Prostate gland (tissue), 2 donors: ENCODE measurements around the gene MVB12B. TPM values are rescaled to one million over a fixed set of nuclear protein-coding genes. Genes with fewer than 3 reads are reported as not detected.

Experiments used
- DNase-seq: peaks from one replicate; pipeline ENCODE4 v3.0.0-alpha.2; 2019; ENCODE audit warnings: low spot score
- H3K27ac ChIP-seq, 2 donors: fragments of 200-600 bp; sonication (generic); 2 replicates each; pipeline ENCODE4 v1.5.1; 2017 to 2019
- H3K27me3 ChIP-seq: fragments of 200-600 bp; sonication (generic); replicated peaks from 2 replicates; pipeline ENCODE4 v1.5.1; 2019; ENCODE audit not compliant: insufficient read depth
- H3K36me3 ChIP-seq, 2 donors: fragments of 200-600 bp; sonication (generic); 1 replicate in 1 of 2; 2 replicates in 1 of 2; pipeline versions ENCODE4 v1.5.1 to v1.8.1; 2017 to 2019
- H3K4me1 ChIP-seq: fragments of 200-600 bp; sonication (generic); replicated peaks from 2 replicates; pipeline ENCODE4 v1.5.1; 2019
- H3K4me3 ChIP-seq, 2 donors: fragments of 200-600 bp; sonication (generic); 2 replicates each; pipeline ENCODE4 v1.5.1; 2017 to 2019
- H3K9me3 ChIP-seq: fragments of 200-600 bp; sonication (generic); 2 replicates; pipeline ENCODE4 v1.5.1; 2017
- CTCF ChIP-seq, 4 experiments: fragments of 200-600 bp in 2 of 4; fragments of 450-650 bp in 2 of 4; sonication (generic) in 2 of 4; IDR thresholded peaks; 1 replicate in 3 of 4; 2 replicates in 1 of 4; pipeline ENCODE4 v1.5.1; 2016 to 2019; ENCODE audit warnings: antibody characterized with exemption in 4 of 4, mild to moderate bottlenecking in 2 of 4, moderate library complexity in 2 of 4
- POLR2A ChIP-seq: fragments of 450-650 bp; IDR thresholded peaks from one replicate; pipeline ENCODE4 v1.6.1; 2016; ENCODE audit warnings: antibody characterized with exemption, mild to moderate bottlenecking
- POLR2AphosphoS5 ChIP-seq: sonication (generic); formaldehyde crosslinking; IDR thresholded peaks from one replicate; pipeline ENCODE4 v1.6.1; 2017; ENCODE audit warnings: antibody characterized with exemption
- WGBS: methylation state at CpG from one replicate; pipeline ENCODE4 v1.1.5; 2018; 5-methylcytosine and 5-hydroxymethylcytosine counted together
- intact Hi-C: fragments of 100-400 bp; cut with DNase I; formaldehyde crosslinking; loops from one replicate; pipeline ENCODE4 v1.14.2; 2022
- total RNA-seq, 2 donors: library from RNA; depleted of rRNA; stranded (reverse); fragments of >200 nt; gene quantifications; one replicate each; pipeline ENCODE4 v1.1.0, GENCODE V29; 2016

Gene MVB12B
- total RNA-seq, 2 donors from 2014 or later, result 17.3 to 28.4 TPM

DNA sequence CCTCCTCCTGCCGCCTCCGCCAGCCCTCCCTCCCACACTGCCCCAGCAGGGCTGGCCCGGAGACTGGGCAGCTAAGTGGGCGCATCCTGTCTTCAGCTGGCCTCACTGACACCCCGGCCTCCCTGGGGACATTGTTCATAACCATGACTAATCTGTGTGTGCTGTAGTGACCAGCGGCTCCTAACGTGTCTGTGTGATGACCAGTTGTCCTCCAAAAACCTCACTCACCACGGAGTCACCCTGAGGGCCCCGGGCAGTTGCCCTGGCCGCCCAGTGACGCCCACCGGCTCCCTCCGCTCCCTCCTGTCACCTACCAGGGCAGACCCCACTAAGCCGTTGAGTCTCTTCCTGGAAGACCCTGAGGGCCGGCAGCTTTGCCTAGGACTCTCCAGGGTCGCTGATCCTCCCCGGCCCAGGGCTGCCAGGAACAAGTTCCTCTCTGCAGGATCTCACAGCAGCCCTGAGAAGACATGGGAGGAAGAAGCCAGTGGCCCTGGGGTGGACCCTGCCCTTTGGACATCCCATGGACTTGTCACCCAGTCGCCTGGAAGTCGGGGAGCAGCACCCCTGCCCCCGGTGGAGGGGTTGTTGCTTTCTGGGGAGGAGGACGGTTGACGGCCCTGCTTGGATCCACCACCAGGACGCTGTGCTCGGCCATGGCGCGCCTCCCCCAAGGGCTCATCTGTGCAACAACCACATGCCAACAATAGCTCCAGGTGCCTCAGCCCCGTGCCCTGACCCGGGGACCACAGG is 176.9 kb downstream of the MVB12B start:
- Histone ChIP-seq H3K27me3 (no peaks in the 10 kb centered on the region), H3K4me3 (no peak overlapping the region), H3K4me1 (peaks cover 5% of the 10 kb centered on the region), H3K36me3 (no peaks in the 10 kb centered on the region), H3K27ac (no peak overlapping the region), H3K9me3 (no peaks in the 10 kb centered on the region)
- 89% methylated on average over 27 of the region's 28 CpGs for WGBS
- intact Hi-C loops, result loop anchor here (5.0 to 10.0 kb wide), 3 partner anchors 111 to 279 kb away; partner anchors contain the start of gene LMX1B
- no peak for DNase-seq
- TF ChIP-seq CTCF (IDR thresholded peaks at IDR 0.05) (no peak), POLR2AphosphoS5 (no peak), POLR2A (no peak)

DNA sequence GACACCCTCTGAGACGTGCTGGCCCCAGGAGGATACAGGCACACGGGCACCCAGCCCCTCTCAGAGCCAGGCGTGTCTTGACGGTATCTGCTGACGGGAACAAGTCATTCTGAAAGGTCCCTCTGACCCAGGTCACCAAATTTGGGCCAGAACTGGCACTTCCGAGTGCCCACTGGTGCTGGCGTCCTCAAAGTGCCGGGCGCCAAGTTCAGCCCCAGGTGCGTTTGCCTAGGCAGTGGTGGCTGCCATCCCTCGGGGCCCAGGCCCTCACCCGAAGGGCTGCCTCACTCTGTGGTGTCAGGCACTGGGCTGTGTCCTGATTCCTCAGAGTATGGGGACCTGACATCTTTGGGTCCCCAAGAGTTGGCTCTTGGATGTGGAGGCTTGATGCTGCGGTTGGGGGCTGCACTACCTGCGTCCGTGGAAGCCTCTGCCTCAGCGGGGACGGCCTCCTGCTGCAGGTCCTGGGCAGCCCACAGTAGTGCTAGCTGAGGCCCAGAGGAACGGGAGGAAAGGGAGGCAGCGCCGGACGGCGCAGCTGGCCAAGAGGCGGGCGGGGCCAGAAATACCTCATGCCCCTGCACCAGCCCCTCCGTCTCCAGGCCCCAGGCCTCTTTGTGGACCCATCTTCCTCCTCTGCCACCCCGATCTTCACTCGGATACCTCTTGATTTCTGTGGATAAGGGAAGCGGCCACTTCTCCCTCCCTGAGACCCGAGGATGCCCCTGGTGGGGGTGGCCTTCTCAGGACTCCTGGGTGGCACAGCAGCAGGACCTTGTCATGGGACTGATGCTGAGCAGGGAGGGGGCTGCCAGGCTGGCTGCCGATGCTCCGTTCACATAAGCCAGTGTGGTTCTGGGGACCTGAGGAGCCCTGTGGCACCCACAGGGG is 177.7 kb downstream of the MVB12B start:
- Histone ChIP-seq H3K27ac (no peak overlapping the region), H3K36me3 (no peaks in the 10 kb centered on the region), H3K4me3 (no peak overlapping the region), H3K9me3 (no peaks in the 10 kb centered on the region), H3K27me3 (no peaks in the 10 kb centered on the region), H3K4me1 (no peaks in the 10 kb centered on the region)
- DNase-seq, result no peak
- TF ChIP-seq POLR2A, result no peak
- no peak for TF ChIP-seq POLR2AphosphoS5
- TF ChIP-seq CTCF (IDR thresholded peaks at IDR 0.05), result no peak
- WGBS, result 94% methylated on average over 29 of the region's 31 CpGs
- intact Hi-C loops, result loop anchor here (5.0 to 10.0 kb wide), 3 partner anchors 110 to 278 kb away; partner anchors contain the start of gene LMX1B

- Histone ChIP-seq H3K9me3 (no peaks in the 10 kb centered on the region), H3K27me3 (no peaks in the 10 kb centered on the region), H3K4me1 (no peaks in the 10 kb centered on the region), H3K4me3 (no peak overlapping the region), H3K36me3 (no peaks in the 10 kb centered on the region), H3K27ac (no peak overlapping the region)
- intact Hi-C loops, result loop anchor here (5.0 to 10.0 kb wide), 3 partner anchors 110 to 277 kb away; partner anchors contain the start of gene LMX1B
- no peak for DNase-seq
- TF ChIP-seq POLR2AphosphoS5 (no peak), CTCF (IDR thresholded peaks at IDR 0.05) (no peak), POLR2A (no peak)
- 87% methylated on average over 8 of the region's 11 CpGs for WGBS
Measured at GRCh38 chr9:126504977-126505455, 178.4 kb downstream of the MVB12B start.

DNA sequence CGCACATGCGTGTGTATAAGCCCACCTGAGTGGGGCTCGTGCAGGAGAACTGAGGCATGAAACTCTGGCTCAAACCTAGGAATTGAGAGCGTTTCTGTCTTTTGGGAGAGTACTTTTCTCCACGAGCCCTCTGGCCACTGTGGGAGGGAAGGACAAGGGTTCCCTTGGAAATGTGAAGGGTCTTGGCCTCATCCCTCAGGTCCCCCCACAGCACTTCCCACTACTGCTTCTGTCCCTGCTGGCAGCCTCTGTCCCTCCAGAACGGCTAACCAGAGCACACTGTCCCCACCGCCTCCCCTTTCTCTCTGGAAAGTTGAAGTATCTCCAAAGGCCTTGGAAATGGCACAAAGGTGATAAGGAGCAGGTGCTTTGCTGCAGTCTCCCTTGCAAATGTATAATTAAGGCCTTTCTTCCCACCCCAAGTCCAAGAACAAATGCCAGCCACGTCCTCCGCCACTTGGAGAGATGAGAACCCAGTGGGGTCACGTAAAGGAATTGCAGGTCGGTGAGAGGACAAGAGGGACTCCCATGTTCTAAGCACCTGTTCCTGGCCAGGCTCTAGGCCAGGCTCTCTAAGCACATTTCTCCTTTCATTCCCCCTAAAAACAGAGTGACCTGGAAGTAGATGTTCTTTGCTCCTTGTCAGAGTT is 179.2 kb downstream of the MVB12B start:
- intact Hi-C loops, result loop anchor here (10.0 kb wide), 2 partner anchors 109 to 199 kb away; partner anchors contain the start of gene LMX1B
- no peaks in the 10 kb centered on the region for H3K9me3 ChIP-seq
- no peak overlapping the region for H3K27ac ChIP-seq
- no peak overlapping the region for H3K4me3 ChIP-seq
- no peaks in the 10 kb centered on the region for H3K4me1 ChIP-seq
- no peak for TF ChIP-seq POLR2AphosphoS5
- no peak for TF ChIP-seq POLR2A
- no peak for TF ChIP-seq CTCF (IDR thresholded peaks at IDR 0.05)
- H3K27me3 ChIP-seq, result no peaks in the 10 kb centered on the region
- no peak for DNase-seq
- 89% methylated on average over 11 of the region's 11 CpGs for WGBS
- no peaks in the 10 kb centered on the region for H3K36me3 ChIP-seq
